Liver (tissue), 9 donors: ENCODE results near the gene CAMK1D. TPM values are rescaled to one million over a fixed set of nuclear protein-coding genes. Genes with fewer than 3 reads are reported as not detected.

Experiments used
- DNase-seq: peaks from one replicate; pipeline ENCODE4 v3.0.0-alpha.2; 2017; ENCODE audit warnings: low spot score
- H3K27ac ChIP-seq, 2 donors: one replicate each; pipeline ENCODE4 v1.7.0; 2013; ENCODE audit warnings: inconsistent platforms in 2 of 2, low read length in 2 of 2, control low read depth in 1 of 2, low read depth in 1 of 2, mild to moderate bottlenecking in 1 of 2
- H3K27me3 ChIP-seq, 4 donors: one replicate each; pipeline versions ENCODE4 v1.6.1 to v1.7.0; 2013; ENCODE audit warnings: low read length in 3 of 4, inconsistent platforms in 1 of 4, mild to moderate bottlenecking in 1 of 4, moderate library complexity in 1 of 4; ENCODE audit not compliant: control insufficient read depth in 4 of 4, insufficient read depth in 4 of 4
- H3K36me3 ChIP-seq, 4 donors: one replicate each; pipeline versions ENCODE4 v1.6.1 to v1.7.0; 2013; ENCODE audit warnings: low read length in 3 of 4, mild to moderate bottlenecking in 3 of 4, low read depth in 1 of 4, moderate library complexity in 1 of 4; ENCODE audit not compliant: control insufficient read depth in 4 of 4, insufficient read depth in 3 of 4
- H3K4me1 ChIP-seq, 4 donors: one replicate each; pipeline versions ENCODE4 v1.6.1 to v1.7.0; 2013; ENCODE audit warnings: low read length in 3 of 4, mild to moderate bottlenecking in 3 of 4, moderate library complexity in 1 of 4; ENCODE audit not compliant: control insufficient read depth in 4 of 4, insufficient read depth in 4 of 4
- H3K4me3 ChIP-seq, 3 donors: one replicate each; pipeline versions ENCODE4 v1.6.1 to v1.7.0; 2013; ENCODE audit warnings: low read length in 3 of 3, control low read depth in 1 of 3, low read depth in 1 of 3, mild to moderate bottlenecking in 1 of 3
- H3K9ac ChIP-seq, 2 donors: one replicate each; pipeline ENCODE4 v1.7.0; 2013; ENCODE audit warnings: low read length in 2 of 2, mild to moderate bottlenecking in 2 of 2, moderate library complexity in 2 of 2, control low read depth in 1 of 2, low read depth in 1 of 2
- H3K9me3 ChIP-seq, 4 donors: one replicate each; pipeline versions ENCODE4 v1.6.1 to v1.7.0; 2013; ENCODE audit warnings: low read length in 3 of 4; ENCODE audit not compliant: control insufficient read depth in 4 of 4
- ATF3 ChIP-seq: IDR thresholded peaks from 2 replicates; pipeline ENCODE4 v1.6.1; 2016; ENCODE audit warnings: antibody characterized with exemption
- CTCF ChIP-seq: fragments of 150-350 bp; IDR thresholded peaks from 2 replicates; pipeline ENCODE4 v1.5.1; 2017; ENCODE audit warnings: improper control_type of control experiment, low read depth, low read length; ENCODE audit not compliant: missing input control
- EGR1 ChIP-seq, 2 donors: IDR thresholded peaks; 2 replicates each; pipeline ENCODE4 v1.6.1; 2016 to 2018; ENCODE audit warnings: antibody characterized with exemption in 2 of 2, low read depth in 2 of 2
- FOXA1 ChIP-seq: IDR thresholded peaks from 2 replicates; pipeline ENCODE4 v1.6.1; 2016; ENCODE audit warnings: antibody characterized with exemption
- FOXA2 ChIP-seq: IDR thresholded peaks from 2 replicates; pipeline ENCODE4 v1.6.1; 2016; ENCODE audit warnings: antibody characterized with exemption
- GABPA ChIP-seq, 2 donors: IDR thresholded peaks in 1 of 2; conservative IDR thresholded peaks in 1 of 2; 2 replicates each; pipeline ENCODE4 v1.6.1; 2016; ENCODE audit warnings: antibody characterized with exemption in 2 of 2, mild to moderate bottlenecking in 1 of 2, moderate library complexity in 1 of 2
- HNF4A ChIP-seq, 2 donors: conservative IDR thresholded peaks; 2 replicates each; pipeline ENCODE4 v1.6.1; 2016; ENCODE audit warnings: antibody characterized with exemption in 2 of 2, mild to moderate bottlenecking in 2 of 2
- HNF4G ChIP-seq: IDR thresholded peaks from 2 replicates; pipeline ENCODE4 v1.6.1; 2016; ENCODE audit warnings: antibody characterized with exemption
- JUND ChIP-seq, 2 donors: IDR thresholded peaks; 2 replicates each; pipeline ENCODE4 v1.6.1; 2016; ENCODE audit warnings: antibody characterized with exemption in 2 of 2
- MAX ChIP-seq: IDR thresholded peaks from 2 replicates; pipeline ENCODE4 v1.6.1; 2016; ENCODE audit warnings: antibody characterized with exemption
- NR2F2 ChIP-seq: IDR thresholded peaks from 2 replicates; pipeline ENCODE4 v1.6.1; 2016; ENCODE audit warnings: antibody characterized with exemption
- RAD21 ChIP-seq, 2 donors: IDR thresholded peaks; 2 replicates each; pipeline ENCODE4 v1.6.1; 2016; ENCODE audit warnings: antibody characterized with exemption in 2 of 2, mild to moderate bottlenecking in 2 of 2
- REST ChIP-seq: IDR thresholded peaks from 2 replicates; pipeline ENCODE4 v1.6.1; 2016; ENCODE audit warnings: antibody characterized with exemption, mild to moderate bottlenecking
- RXRA ChIP-seq, 2 donors: IDR thresholded peaks; 2 replicates each; pipeline ENCODE4 v1.6.1; 2017 to 2018; ENCODE audit warnings: antibody characterized with exemption in 2 of 2, mild to moderate bottlenecking in 1 of 2
- SP1 ChIP-seq: IDR thresholded peaks from 2 replicates; pipeline ENCODE4 v1.6.1; 2018; ENCODE audit warnings: antibody characterized with exemption, mild to moderate bottlenecking
- TAF1 ChIP-seq: conservative IDR thresholded peaks from 2 replicates; pipeline ENCODE4 v1.6.1; 2016; ENCODE audit warnings: antibody characterized with exemption, mild to moderate bottlenecking
- YY1 ChIP-seq: IDR thresholded peaks from 2 replicates; pipeline ENCODE4 v1.6.1; 2016; ENCODE audit warnings: antibody characterized with exemption, mild to moderate bottlenecking
- ZBTB33 ChIP-seq: IDR thresholded peaks from 2 replicates; pipeline ENCODE4 v1.6.1; 2016; ENCODE audit warnings: antibody characterized with exemption
- WGBS: extraction: QIAGEN DNeasy Blood & Tissue Kit; methylation state at CpG from one replicate; pipeline ENCODE4 v1.1.7; 2013; 5-methylcytosine and 5-hydroxymethylcytosine counted together
- polyA plus RNA-seq, 2 donors: library from polyadenylated mRNA; stranded (reverse) in 1 of 2; unstranded in 1 of 2; fragments of 200-250 nt in 1 of 2; fragments of >200 nt in 1 of 2; fragmentation: Nextera tagmentation in 1 of 2; extraction: Ambion mirVana in 1 of 2; gene quantifications; one replicate each; pipeline versions ENCODE4 v1.2.1 to v1.2.3, GENCODE V29; 2013 to 2015
- total RNA-seq, 2 donors: library from RNA; depleted of rRNA; stranded (reverse); fragments of >200 nt; gene quantifications; one replicate each; pipeline ENCODE4 v1.2.3, GENCODE V29; 2014
- donor health status: healthy.
- donor health status: healthy.
- donor health status: healthy.
- donor health status: healthy.
- donor health status: healthy.

CAMK1D gene
- total and polyA plus RNA-seq, 4 donors = 2.7 to 10.1 (median 4.2) TPM

GRCh38 chr10:12663863-12664262, 314.5 kb downstream of the CAMK1D start:
- Histone ChIP-seq H3K27me3 (no peaks in the 10 kb centered on the region), H3K4me1 (peaks cover 0 to 7% (median 1%) of the 10 kb centered on the region in 4 donors), H3K4me3 (no peak overlapping the region), H3K9ac (no peak overlapping the region), H3K9me3 (no peaks in the 10 kb centered on the region), H3K27ac (no peak overlapping the region), H3K36me3 (peaks cover 0 to 5% (median 2%) of the 10 kb centered on the region in 4 donors)
- TF ChIP-seq TAF1 (no peak), EGR1 (IDR thresholded peaks at IDR 0.05; ENCODE audit: low read depth in 2 of 2) (no peak)
- DNase-seq = no peak
- 94% methylated on average over 1 of the region's 1 CpG for WGBS

- Histone ChIP-seq H3K9ac (no peak overlapping the region), H3K36me3 (peaks cover 0 to 5% (median 2%) of the 10 kb centered on the region in 4 donors), H3K27ac (no peak overlapping the region), H3K4me1 (no peaks in the 10 kb centered on the region), H3K4me3 (no peak overlapping the region), H3K27me3 (no peaks in the 10 kb centered on the region), H3K9me3 (no peaks in the 10 kb centered on the region)
- WGBS = 90% methylated on average over 7 of the region's 7 CpGs
- DNase-seq = no peak
- TF ChIP-seq FOXA1 = no peak
- no peak for TF ChIP-seq HNF4G
- no peak for TF ChIP-seq SP1
- TF ChIP-seq MAX = no peak
- no peak for TF ChIP-seq REST
- TF ChIP-seq RAD21 (IDR thresholded peaks at IDR 0.05) = no peak
- TF ChIP-seq HNF4A (conservative IDR thresholded peaks at IDR 0.05) = no peak
- TF ChIP-seq CTCF = no peak
- no peak for TF ChIP-seq RXRA (IDR thresholded peaks at IDR 0.05)
- no peak for TF ChIP-seq ZBTB33
- TF ChIP-seq FOXA2 = no peak
- TF ChIP-seq GABPA (IDR thresholded peaks at IDR 0.05 in 1 of 2, conservative IDR thresholded peaks at IDR 0.05 in 1 of 2) = no peak
- TF ChIP-seq NR2F2 = no peak
- TF ChIP-seq EGR1 (IDR thresholded peaks at IDR 0.05; ENCODE audit: low read depth in 2 of 2) = no peak
- no peak for TF ChIP-seq YY1
- TF ChIP-seq ATF3 = no peak
- TF ChIP-seq JUND (IDR thresholded peaks at IDR 0.05) = no peak
- no peak for TF ChIP-seq TAF1
These were observed 316.2 kb downstream of the CAMK1D start for GRCh38 chr10:12665501-12665900.
